HG03558 (cell line): ENCODE results near the gene FASTK.

Experiments used
- ATAC-seq: cut with Tn5 transposase; IDR thresholded peaks from one replicate; pipeline ENCODE4 v1.9.1; 2021; ENCODE audit warnings: moderate number of reproducible peaks; ENCODE audit not compliant: unreplicated experiment; ENCODE audit errors: extremely low read depth

FASTK gene

GRCh38 chr7:151069841-151070573 lies 10.6 kb downstream of the FASTK start:
- no peak for ATAC-seq

GRCh38 chr7:151068069-151068773 lies 12.4 kb downstream of the FASTK start:
- no peak for ATAC-seq

DNA sequence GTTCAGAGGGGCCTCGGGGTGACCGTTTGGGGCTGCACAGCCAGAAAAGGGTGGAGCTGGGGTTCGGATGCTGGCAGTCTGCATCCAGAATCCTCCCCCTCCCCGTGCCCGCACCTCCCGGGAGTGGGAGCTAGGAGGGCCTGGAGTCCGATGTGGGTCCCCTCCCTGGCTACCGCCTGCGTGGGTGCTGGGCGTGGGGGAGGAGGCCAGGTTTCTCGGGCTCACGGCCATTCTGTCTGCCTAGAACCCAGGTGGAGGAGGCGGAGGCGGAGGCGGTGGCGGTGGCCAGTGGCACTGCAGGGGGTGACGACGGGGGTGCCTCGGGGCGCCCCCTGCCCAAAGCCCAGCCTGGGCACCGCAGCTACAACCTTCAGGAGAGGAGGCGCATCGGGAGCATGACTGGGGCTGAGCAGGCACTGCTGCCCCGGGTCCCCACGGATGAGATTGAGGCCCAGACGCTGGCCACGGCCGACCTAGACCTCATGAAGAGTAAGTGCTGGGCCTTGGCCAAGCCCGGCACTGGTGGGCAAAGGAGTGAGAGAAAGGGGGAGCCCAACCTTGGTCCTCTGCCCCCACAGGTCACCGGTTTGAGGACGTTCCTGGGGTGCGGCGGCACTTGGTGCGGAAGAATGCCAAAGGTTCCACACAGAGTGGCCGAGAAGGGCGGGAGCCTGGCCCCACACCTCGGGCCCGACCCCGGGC lies 14.2 kb downstream of the FASTK start:
- ATAC-seq = no peak

- ATAC-seq = no peak
These were observed 15.1 kb downstream of the FASTK start for GRCh38 chr7:151065516-151065915.

DNA sequence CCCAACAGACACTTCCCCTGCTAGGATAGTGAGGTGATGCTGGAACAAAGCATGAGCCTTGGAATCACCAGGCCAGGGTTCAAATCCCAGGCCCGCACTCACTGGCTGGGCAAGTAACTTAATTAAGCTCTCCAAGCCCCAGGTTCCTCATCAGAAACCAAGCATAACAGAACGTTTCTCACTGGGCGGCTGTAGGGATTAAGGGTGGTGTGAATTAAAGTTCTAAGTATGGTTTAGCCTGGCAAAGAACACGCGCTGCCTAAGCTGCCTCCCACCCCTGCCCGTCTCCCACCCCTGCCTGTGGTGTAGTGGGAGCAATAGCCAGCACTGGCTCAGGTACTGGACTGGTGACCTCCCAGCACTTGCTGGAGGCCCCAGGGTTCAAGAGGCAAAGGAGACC lies 15.6 kb downstream of the FASTK start:
- ATAC-seq = no peak

DNA sequence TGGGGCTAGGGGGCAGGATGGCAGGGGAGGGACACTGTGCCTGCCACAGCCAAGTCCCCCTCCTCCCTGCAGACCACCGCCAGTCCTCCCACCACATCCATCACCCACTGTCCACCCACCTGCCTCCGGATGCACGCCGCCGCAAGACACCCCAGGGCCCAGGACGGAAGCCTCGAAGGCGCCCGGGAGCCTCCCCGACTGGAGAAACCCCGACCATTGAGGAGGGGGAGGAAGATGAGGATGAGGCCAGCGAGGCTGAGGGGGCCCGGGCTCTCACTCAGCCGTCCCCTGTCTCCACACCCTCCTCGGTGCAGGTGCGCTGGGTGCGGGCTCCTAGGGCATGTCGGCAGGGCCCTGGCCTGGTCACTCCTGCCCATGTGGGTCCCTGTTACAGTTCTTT lies 16.2 kb downstream of the FASTK start:
- no peak for ATAC-seq

- no peak for ATAC-seq
These were observed 17.4 kb downstream of the FASTK start for GRCh38 chr7:151063212-151063561.

DNA sequence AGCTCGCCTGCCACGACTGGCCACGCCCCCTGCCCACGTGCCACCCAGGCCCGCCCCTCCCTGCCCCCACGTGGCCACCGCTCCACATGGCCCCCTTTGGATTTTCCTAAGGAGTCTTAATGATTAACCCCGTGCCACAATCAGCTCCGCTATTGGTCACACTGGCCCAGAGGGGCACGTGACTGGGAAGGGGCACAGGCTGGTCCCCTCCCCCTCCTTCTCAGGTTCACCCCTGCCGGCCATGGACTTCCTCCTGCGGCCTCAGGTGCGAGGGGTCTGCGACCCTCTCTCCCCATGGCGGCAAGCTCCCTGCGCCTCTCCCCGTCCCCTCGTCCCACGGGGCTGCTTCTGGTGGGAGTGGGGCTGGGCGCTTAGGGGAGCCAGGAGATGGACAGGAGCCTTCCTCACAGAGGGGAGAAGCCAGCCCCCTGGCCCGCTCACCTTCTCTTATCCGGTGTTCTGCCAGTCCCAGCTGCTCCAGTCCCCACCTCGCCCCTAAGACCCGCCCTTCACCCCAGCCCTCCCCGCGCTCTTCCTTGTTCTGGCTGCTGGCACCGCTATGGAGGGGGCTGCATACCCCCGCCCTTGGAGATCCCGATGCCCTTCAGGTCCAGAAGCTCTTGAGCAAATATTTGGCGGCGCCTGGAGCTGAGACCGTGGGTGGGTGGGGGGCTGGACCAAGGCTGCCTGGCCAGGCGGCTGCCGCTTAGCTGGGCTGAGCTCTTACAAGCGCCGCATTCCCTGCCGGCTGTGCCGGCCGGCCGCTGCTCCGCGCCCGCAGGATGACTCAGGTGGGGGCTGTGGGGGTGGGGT lies 18.0 kb downstream of the FASTK start:
- ATAC-seq = no peak

- no peak for ATAC-seq
These were observed 18.6 kb downstream of the FASTK start for GRCh38 chr7:151062111-151062398.

DNA sequence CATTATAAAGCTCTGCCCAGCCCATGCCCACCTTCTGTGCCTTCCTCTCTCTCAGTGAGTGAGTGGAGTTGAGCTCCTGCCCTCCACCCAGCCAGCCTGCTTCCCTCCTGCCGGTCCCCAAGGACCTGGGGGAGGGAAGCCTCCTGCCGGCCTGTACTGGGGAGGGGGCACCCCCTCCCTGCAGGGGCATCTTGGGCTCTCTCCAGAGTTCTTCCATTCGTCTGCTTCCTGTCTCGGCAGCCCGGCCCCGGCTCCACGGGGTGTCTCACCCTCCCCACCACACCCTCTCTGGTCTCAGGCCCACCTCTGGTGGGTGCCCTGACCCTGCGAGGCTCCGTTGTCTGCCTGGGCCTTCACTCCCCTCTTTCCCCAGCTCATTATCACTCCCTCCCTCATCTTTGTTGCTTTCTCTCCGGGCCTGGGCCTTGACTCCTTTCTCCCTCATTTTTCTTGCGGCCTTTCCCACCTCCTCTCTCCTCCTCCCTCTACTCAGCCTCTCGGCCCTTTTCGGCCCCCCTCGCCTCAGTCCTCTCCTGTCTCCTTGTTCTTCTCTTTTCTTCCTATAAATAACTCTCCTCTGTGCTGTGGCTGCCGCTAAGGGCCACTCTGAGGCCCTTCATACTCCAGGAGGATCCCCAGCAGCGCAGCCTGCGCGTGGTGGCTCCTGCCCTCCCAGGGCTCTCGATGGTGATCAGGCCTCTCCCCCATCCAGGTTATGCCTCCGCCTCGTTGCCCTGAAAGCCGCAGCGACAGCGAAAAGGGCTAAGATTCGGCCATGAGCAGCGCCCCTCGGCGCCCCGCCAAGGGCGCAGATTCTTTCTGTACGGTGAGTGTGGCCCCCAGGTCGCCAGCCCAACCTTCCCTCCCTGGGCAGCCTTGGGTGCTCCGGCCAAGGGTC lies 19.1 kb downstream of the FASTK start:
- ATAC-seq = no peak

- no peak for ATAC-seq
These were observed 20.0 kb downstream of the FASTK start for GRCh38 chr7:151060416-151061212.

DNA sequence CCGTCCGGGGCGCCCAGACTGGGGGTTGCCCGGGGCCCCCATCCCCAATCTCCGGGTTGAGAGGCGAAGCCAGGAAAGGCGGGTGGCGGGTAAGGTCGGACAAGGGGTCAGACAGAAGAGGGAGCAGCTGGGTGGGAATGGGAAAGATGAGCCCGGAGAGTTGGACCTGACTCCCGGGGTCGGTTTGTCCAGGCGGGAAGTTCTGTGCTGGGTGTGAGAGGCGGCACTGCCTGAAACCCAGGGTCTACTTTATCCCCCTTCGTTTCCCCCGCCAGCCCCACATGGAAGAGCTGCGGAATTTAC lies 20.5 kb downstream of the FASTK start:
- no peak for ATAC-seq

DNA sequence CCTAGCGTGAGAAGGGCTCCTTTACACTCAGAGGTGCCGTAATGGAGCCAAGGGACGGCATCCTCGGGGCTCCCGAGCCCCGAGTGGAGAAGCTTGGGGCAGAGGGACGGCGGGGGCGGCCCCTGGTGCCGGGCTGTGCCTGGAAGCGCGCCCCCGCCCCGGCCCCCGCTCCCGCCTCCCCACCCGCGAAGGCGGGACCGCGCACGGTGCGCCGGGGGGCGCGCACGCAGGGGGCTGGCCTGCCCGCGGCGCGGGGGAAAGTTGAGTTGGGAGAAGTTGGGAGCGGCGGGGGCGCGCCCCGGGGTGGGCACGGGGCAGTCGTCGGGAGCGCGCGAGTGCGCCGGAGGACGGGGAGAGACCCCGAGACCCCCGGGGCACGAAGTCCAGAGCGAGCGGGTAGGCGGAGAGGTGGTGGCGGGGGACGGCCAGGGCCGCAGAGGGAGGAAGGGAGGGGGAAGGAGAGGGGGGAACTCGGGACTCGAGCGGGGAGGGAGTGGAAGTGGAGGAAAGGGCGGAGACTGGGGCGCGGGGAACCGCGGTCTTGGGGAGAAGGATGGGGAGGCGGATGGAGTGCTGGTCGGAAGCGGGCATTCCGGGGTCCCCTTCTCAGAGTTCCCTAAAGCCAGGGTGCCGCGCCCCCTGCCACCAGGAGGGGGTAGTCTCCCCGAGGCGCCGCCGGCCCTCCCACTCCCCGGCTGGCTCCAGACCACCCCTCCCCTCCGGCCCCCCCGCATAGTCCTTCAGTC lies 21.1 kb downstream of the FASTK start, which contains the start of gene SLC4A2:
Gene SLC4A2, plus strand, starts transcription at position 223 of the 746 bp plus-strand sequence. CDS start 2,399 bp downstream, outside the sequence.
- ATAC-seq = no peak

- ATAC-seq = no peak
These were observed 21.7 kb downstream of the FASTK start for GRCh38 chr7:151058781-151059366.

DNA sequence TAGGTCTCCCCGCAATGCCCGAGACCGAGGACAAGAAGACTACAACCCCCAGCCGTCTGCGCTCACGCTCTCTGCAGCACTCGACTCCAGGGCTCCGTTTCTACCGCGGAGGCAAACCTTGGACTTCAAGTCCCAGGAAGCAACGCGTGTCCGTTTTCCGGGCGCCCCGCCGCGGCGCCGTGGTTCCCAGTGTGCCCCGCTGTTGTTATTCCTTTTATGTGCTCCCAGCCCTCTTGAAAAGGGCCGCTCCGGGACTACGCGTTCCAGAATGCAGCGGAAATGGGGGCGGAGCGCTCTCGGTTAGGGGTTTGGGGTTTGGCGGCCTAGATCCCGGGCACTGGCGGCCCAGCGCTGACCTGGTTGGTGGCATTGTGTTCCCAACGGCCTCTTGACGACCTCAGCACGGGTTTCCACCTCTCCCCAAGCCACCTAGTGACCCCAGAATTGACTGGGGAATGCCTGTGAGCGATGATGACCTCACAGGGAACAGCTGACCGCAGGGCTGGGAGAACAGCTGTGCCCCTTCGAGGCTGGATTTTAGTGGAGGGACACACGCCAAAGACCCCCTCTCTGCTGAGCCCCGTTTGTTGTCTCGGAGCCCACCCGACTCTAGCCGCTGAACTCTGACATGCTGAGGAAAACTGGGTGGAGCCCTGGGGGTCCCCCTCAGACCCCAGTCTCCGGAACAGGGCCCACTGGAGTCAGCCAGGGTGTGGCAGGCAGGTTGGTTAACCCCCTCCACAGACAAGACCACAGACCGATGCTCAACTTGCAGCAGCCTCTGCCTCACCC lies 22.4 kb downstream of the FASTK start:
- ATAC-seq = peak; percentile 76

GRCh38 chr7:151057506-151057988 lies 23.1 kb downstream of the FASTK start, which contains the start of gene CDK5:
TSS of gene CDK5 (minus strand) at chr7:151057897. CDS start at chr7:151057848, 49 bp downstream.
- ATAC-seq = peak; percentile 14
